ENCODE data around the gene HS3ST5.

DNA sequence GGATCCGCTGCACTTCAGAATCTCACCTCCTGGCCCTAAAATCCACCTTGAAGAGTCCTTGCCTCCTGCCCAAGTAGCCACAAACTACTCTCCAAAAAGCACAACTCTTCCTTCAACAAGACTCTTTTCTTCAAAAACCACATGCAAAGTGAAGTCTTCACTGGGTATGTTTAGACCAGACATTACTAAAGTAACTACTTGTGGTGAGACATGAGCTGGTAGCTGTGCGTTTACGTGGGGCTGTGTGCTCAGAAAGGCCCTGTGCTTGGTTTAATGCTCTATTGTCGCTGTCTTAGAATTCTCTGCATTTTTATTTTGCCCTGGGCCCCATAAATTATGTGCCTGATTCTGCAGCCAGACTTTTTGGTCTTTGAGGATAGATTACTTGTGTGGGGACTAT, 267.5 kb downstream of the HS3ST5 start:
- TF ChIP-seq CTCF (IDR thresholded peaks at IDR 0.05; ENCODE audit: low read depth, low read length) (no peak), EZH2phosphoT487 (IDR thresholded peaks at IDR 0.05; ENCODE audit: low read depth) (no peak)

All from OCI-LY3 (cell line).